HCT116 (cell line): ENCODE measurements around the gene KRT85. TPM values are rescaled to one million over a fixed set of nuclear protein-coding genes. Genes with fewer than 3 reads are reported as not detected.

Experiments used
- ATAC-seq: fragments of 200-7000 bp; cut with Tn5 transposase; 2 replicates; pipeline ENCODE4 v1.9.1; 2020; ENCODE audit warnings: mild to moderate bottlenecking, moderate library complexity
- BruUV-seq: library from RNA; stranded (reverse); fragments of 400-500 nt; replicated peaks from 2 replicates; lab custom pipeline; 2021; lab: Mats Ljungman, UMichigan
- CTCF ChIA-PET: fragments of 300-600 bp; sonication (Branson Sonifier 250); formaldehyde crosslinking; loops from one replicate; lab custom pipeline; 2021; ENCODE audit warnings: antibody characterized with exemption; lab: Charles Lee
- POLR2A ChIA-PET: fragments of 300-600, 350-600 bp; sonication (Branson Sonifier 250); formaldehyde crosslinking; loops from one replicate; lab custom pipeline; 2021; ENCODE audit warnings: antibody characterized with exemption; lab: Charles Lee
- RAD21 ChIA-PET, 2 experiments: fragments of 300-600 bp; sonication (Branson Sonifier 250); formaldehyde crosslinking; loops; one replicate each; lab custom pipeline; 2023; ENCODE audit warnings: low total read pairs in 2 of 2; ENCODE audit not compliant: uncharacterized antibody in 2 of 2, unreplicated experiment in 2 of 2, low non-redundant PET in 1 of 2; lab: Charles Lee
- DNase-seq: peaks from one replicate; pipeline ENCODE4 v3.0.0-alpha.2; 2010; ENCODE audit warnings: low read depth, low spot score
- H2AFZ ChIP-seq: fragments of 200-600 bp; shearing (Covaris generic), sonication (generic); 2 replicates; pipeline ENCODE4 v1.6.1; 2017; ENCODE audit warnings: low read depth, mixed run types, mixed read lengths, antibody characterized with exemption, low read length; ENCODE audit not compliant: poor library complexity, severe bottlenecking
- H3K27ac ChIP-seq: 2 replicates; pipeline ENCODE4 v1.5.1; 2012; ENCODE audit warnings: low read depth, low read length
- H3K27me3 ChIP-seq: fragments of 200-600 bp; sonication (generic); 2 replicates; pipeline ENCODE4 v1.6.1; 2016; ENCODE audit warnings: mixed run types, low read length, mixed read lengths; ENCODE audit not compliant: insufficient read depth
- H3K36me3 ChIP-seq, 2 experiments: fragments of 200-500 bp in 1 of 2; fragments of 200-600 bp in 1 of 2; sonication (Bioruptor generic) in 1 of 2; sonication (generic) in 1 of 2; 2 replicates each; pipeline versions ENCODE4 v1.5.1 to v1.6.1; 2014 to 2016; ENCODE audit warnings: low read length in 2 of 2, inconsistent platforms in 1 of 2, mixed read lengths in 1 of 2, mixed run types in 1 of 2; ENCODE audit not compliant: insufficient read depth in 2 of 2, control insufficient read depth in 1 of 2
- H3K4me1 ChIP-seq, 2 experiments: fragments of 200-600 bp in 1 of 2; sonication (generic) in 1 of 2; 2 replicates each; pipeline versions ENCODE4 v1.5.1 to v1.6.1; 2012 to 2017; ENCODE audit warnings: low read length in 2 of 2, inconsistent platforms in 1 of 2, mild to moderate bottlenecking in 1 of 2, mixed read lengths in 1 of 2, mixed run types in 1 of 2, moderate library complexity in 1 of 2; ENCODE audit not compliant: insufficient read depth in 2 of 2, control insufficient read depth in 1 of 2
- H3K4me2 ChIP-seq: fragments of 200-600 bp; sonication (generic); 2 replicates; pipeline ENCODE4 v1.6.1; 2017; ENCODE audit warnings: mixed run types, low read length, mixed read lengths
- H3K4me3 ChIP-seq, 2 experiments: fragments of 200-600 bp in 1 of 2; sonication (generic) in 1 of 2; replicated peaks in 1 of 2; 2 replicates each; pipeline ENCODE4 v1.5.1; 2011 to 2016; ENCODE audit warnings: low read length in 2 of 2, control low read depth in 1 of 2, low read depth in 1 of 2, mild to moderate bottlenecking in 1 of 2, mixed read lengths in 1 of 2, mixed run types in 1 of 2
- H3K79me2 ChIP-seq: fragments of 200-600 bp; sonication (generic); 2 replicates; pipeline ENCODE4 v1.6.1; 2017; ENCODE audit warnings: mild to moderate bottlenecking, mixed run types, low read length, moderate library complexity, mixed read lengths; ENCODE audit not compliant: insufficient read depth
- H3K9ac ChIP-seq: fragments of 200-600 bp; sonication (generic); 2 replicates; pipeline ENCODE4 v1.6.1; 2016; ENCODE audit warnings: low read length, mixed read lengths
- H3K9me2 ChIP-seq: fragments of 200-600 bp; sonication (generic), shearing (Covaris generic); 2 replicates; pipeline ENCODE4 v1.6.1; 2017; ENCODE audit warnings: mixed run types, mild to moderate bottlenecking, moderate library complexity; ENCODE audit not compliant: insufficient read depth
- H3K9me3 ChIP-seq, 2 experiments: fragments of 200-500 bp in 1 of 2; fragments of 200-600 bp in 1 of 2; sonication (Bioruptor generic) in 1 of 2; sonication (generic) in 1 of 2; 2 replicates each; pipeline ENCODE4 v1.6.1; 2014 to 2017; ENCODE audit warnings: low read length in 2 of 2, mixed read lengths in 2 of 2, inconsistent platforms in 1 of 2, low read depth in 1 of 2, mild to moderate bottlenecking in 1 of 2, mixed run types in 1 of 2, moderate library complexity in 1 of 2; ENCODE audit not compliant: control insufficient read depth in 1 of 2, insufficient read depth in 1 of 2
- H4K20me1 ChIP-seq: fragments of 200-600 bp; sonication (generic), shearing (Covaris generic); 2 replicates; pipeline ENCODE4 v1.6.1; 2017; ENCODE audit warnings: mixed run types, mild to moderate bottlenecking, moderate library complexity; ENCODE audit not compliant: insufficient read depth
- CEBPB ChIP-seq: IDR thresholded peaks from 2 replicates; pipeline ENCODE4 v1.6.1; 2012; ENCODE audit warnings: low read depth
- CTCF ChIP-seq, 3 experiments: fragments of 200-600 bp in 1 of 3; sonication (generic) in 1 of 3; IDR thresholded peaks in 2 of 3; conservative IDR thresholded peaks in 1 of 3; 2 replicates each; pipeline ENCODE4 v1.5.1; 2012 to 2017; ENCODE audit warnings: low read depth in 2 of 3, low read length in 2 of 3, antibody characterized with exemption in 1 of 3, borderline replicate concordance in 1 of 3, control low read depth in 1 of 3, mild to moderate bottlenecking in 1 of 3, mixed read lengths in 1 of 3, mixed run types in 1 of 3, moderate library complexity in 1 of 3; ENCODE audit not compliant: insufficient read depth in 1 of 3
- EGR1 ChIP-seq: IDR thresholded peaks from 2 replicates; pipeline ENCODE4 v1.6.1; 2012; ENCODE audit warnings: low read depth
- POLR2A ChIP-seq: IDR thresholded peaks from 2 replicates; pipeline ENCODE4 v1.7.0; 2011; ENCODE audit warnings: borderline replicate concordance; ENCODE audit not compliant: insufficient read depth, insufficient read length; ENCODE audit errors: extremely low read depth
- REST ChIP-seq: IDR thresholded peaks from 2 replicates; pipeline ENCODE4 v1.6.1; 2012; ENCODE audit warnings: low read depth
- ZBTB33 ChIP-seq: IDR thresholded peaks from 2 replicates; pipeline ENCODE4 v1.6.1; 2011; ENCODE audit warnings: mild to moderate bottlenecking, low read length, moderate library complexity; ENCODE audit not compliant: insufficient replicate concordance; ENCODE audit errors: extremely low read depth
- ZNF274 ChIP-seq: fragments of 200-500 bp; sonication (Bioruptor generic); IDR thresholded peaks from 2 replicates; pipeline ENCODE4 v1.6.1; 2014; ENCODE audit warnings: mild to moderate bottlenecking, low read depth, low read length, inconsistent platforms
- intact Hi-C: fragments of 100-400 bp; cut with micrococcal nuclease; formaldehyde crosslinking; loops from 2 replicates; pipeline ENCODE4 v1.10.0; 2022
- total RNA-seq: library from RNA; stranded (reverse); gene quantifications from one replicate; pipeline ENCODE4 v1.2.1, GENCODE V29; 2021; ENCODE audit not compliant: unreplicated experiment

Gene KRT85
- total RNA-seq, 1 experiment from 2014 or later = not detected

- TF ChIP-seq ZBTB33 = no peak
- TF ChIP-seq CTCF (IDR thresholded peaks at IDR 0.05 in 2 of 3, conservative IDR thresholded peaks at IDR 0.05 in 1 of 3; ENCODE audit: borderline replicate concordance in 1 of 3, insufficient read depth in 1 of 3, low read depth in 2 of 3, low read length in 2 of 3) = no peak
- no peak for TF ChIP-seq ZNF274
- no peak for TF ChIP-seq EGR1
- no peak for TF ChIP-seq CEBPB
These were observed 17.2 kb downstream of the KRT85 start (continued) for GRCh38 chr12:52350021-52350620.

- Histone ChIP-seq H3K4me1 (peaks cover 14 to 29% of the 10 kb centered on the region in 2 experiments), H3K4me2 (no peak overlapping the region), H3K27me3 (no peaks in the 10 kb centered on the region; the same call in 1 of the 2 replicates), H2AFZ (no peak overlapping the region), H3K4me3 (no peak overlapping the region), H4K20me1 (no peaks in the 10 kb centered on the region), H3K36me3 (no peaks in the 10 kb centered on the region), H3K9me3 (no peaks in the 10 kb centered on the region), H3K9me2 (no peaks in the 10 kb centered on the region), H3K9ac (no peak overlapping the region), H3K79me2 (no peaks in the 10 kb centered on the region), H3K27ac (no peak overlapping the region)
- ATAC-seq = no peak
- no TSS peak for BruUV-seq
- ChIA-PET RAD21 (no interaction called here), CTCF (no interaction called here), POLR2A (no interaction called here)
- no peak for DNase-seq
- TF ChIP-seq EGR1 (no peak), REST (no peak), POLR2A (no peak)
- intact Hi-C loops = no loop called here
These were observed 18.1 kb downstream of the KRT85 start for GRCh38 chr12:52349196-52349595.
